Measurements from ENCODE around the gene ZNF506. TPM values are rescaled to one million over a fixed set of nuclear protein-coding genes. Genes with fewer than 3 reads are reported as not detected.
A peak's percentile ranks its signal among the peaks of the same experiment; 100 is the strongest.
"Not testable (repeated sequence)": the region's sequence is repeated elsewhere in the genome, so short reads cannot be mapped to it uniquely, and the experiment has no call there.

Gene ZNF506
- total RNA-seq, 1 donor from 2014 or later: 12.3 TPM

GRCh38 chr19:19781791-19782190 is 39.8 kb downstream of the ZNF506 start:
- not testable (repeated sequence) for DNase-seq (ENCODE audit: low read depth in 2 of 2)

- no peak for DNase-seq (ENCODE audit: low read depth in 2 of 2)
These were observed 42.9 kb downstream of the ZNF506 start for GRCh38 chr19:19778666-19779065.

GRCh38 chr19:19777692-19778091 is 43.9 kb downstream of the ZNF506 start:
- no peak for DNase-seq (ENCODE audit: low read depth in 2 of 2)

GRCh38 chr19:19776206-19777008 is 45.1 kb downstream of the ZNF506 start:
- peak; percentile 98 to 99 for DNase-seq (ENCODE audit: low read depth in 2 of 2)

GRCh38 chr19:19775891-19776205 is 45.7 kb downstream of the ZNF506 start:
- peak in 1 of 2 donors; percentile 4 for DNase-seq (ENCODE audit: low read depth in 2 of 2)

GRCh38 chr19:19774354-19775033 is 47.1 kb downstream of the ZNF506 start:
- DNase-seq (ENCODE audit: low read depth in 2 of 2): no peak

GRCh38 chr19:19771963-19772362 is 49.6 kb downstream of the ZNF506 start:
- not testable (repeated sequence) for DNase-seq (ENCODE audit: low read depth in 2 of 2)

GRCh38 chr19:19769971-19770370 is 51.6 kb downstream of the ZNF506 start:
- not testable (repeated sequence) for DNase-seq (ENCODE audit: low read depth in 2 of 2)

- no peak for DNase-seq (ENCODE audit: low read depth in 2 of 2)
These were observed 63.4 kb downstream of the ZNF506 start for GRCh38 chr19:19758164-19758563.

- no peak for DNase-seq (ENCODE audit: low read depth in 2 of 2)
These were observed 68.7 kb downstream of the ZNF506 start for GRCh38 chr19:19752760-19753403.

- DNase-seq (ENCODE audit: low read depth in 2 of 2): no peak
These were observed 69.7 kb downstream of the ZNF506 start for GRCh38 chr19:19751846-19752245.

- no peak for DNase-seq (ENCODE audit: low read depth in 2 of 2)
These were observed 70.4 kb downstream of the ZNF506 start for GRCh38 chr19:19750842-19751790.

- DNase-seq (ENCODE audit: low read depth in 2 of 2): no peak
These were observed 71.4 kb downstream of the ZNF506 start for GRCh38 chr19:19749908-19750841.

- no peak for DNase-seq (ENCODE audit: low read depth in 2 of 2)
These were observed 72.2 kb downstream of the ZNF506 start for GRCh38 chr19:19749117-19749907.

- DNase-seq (ENCODE audit: low read depth in 2 of 2): no peak
These were observed 73.2 kb downstream of the ZNF506 start for GRCh38 chr19:19748249-19748938.

- no peak for DNase-seq (ENCODE audit: low read depth in 2 of 2)
These were observed 74.0 kb downstream of the ZNF506 start for GRCh38 chr19:19747357-19748220.

- DNase-seq (ENCODE audit: low read depth in 2 of 2): no peak
These were observed 75.0 kb downstream of the ZNF506 start for GRCh38 chr19:19746286-19747213.
